IPS-20b (cell line): ENCODE results near the gene KIF26B.
A peak's percentile ranks its signal among the peaks of the same experiment; 100 is the strongest.

Experiments used
- H3K27ac ChIP-seq: one replicate; pipeline ENCODE4 v1.5.1; 2013; ENCODE audit warnings: low read length
- H3K27me3 ChIP-seq: 2 replicates; pipeline ENCODE4 v1.6.1; 2013; ENCODE audit warnings: mild to moderate bottlenecking, low read length, inconsistent platforms; ENCODE audit not compliant: insufficient read depth
- H3K36me3 ChIP-seq: 2 replicates; pipeline ENCODE4 v1.6.1; 2013; ENCODE audit warnings: low read depth, mild to moderate bottlenecking, inconsistent platforms, low read length, moderate library complexity; ENCODE audit not compliant: insufficient read depth
- H3K4me1 ChIP-seq: 2 replicates; pipeline ENCODE4 v1.6.1; 2013; ENCODE audit warnings: mild to moderate bottlenecking, control low read depth, inconsistent platforms, low read length, moderate library complexity; ENCODE audit not compliant: insufficient read depth
- H3K4me3 ChIP-seq: 2 replicates; pipeline ENCODE4 v1.5.1; 2013; ENCODE audit warnings: mild to moderate bottlenecking, low read length, inconsistent platforms
- H3K9ac ChIP-seq: 2 replicates; pipeline ENCODE4 v1.6.1; 2013; ENCODE audit warnings: low read depth, mild to moderate bottlenecking, inconsistent platforms, low read length, moderate library complexity
- H3K9me3 ChIP-seq: 2 replicates; pipeline ENCODE4 v1.6.1; 2013; ENCODE audit warnings: mild to moderate bottlenecking, low read depth, low read length, inconsistent platforms; ENCODE audit not compliant: insufficient read depth

The KIF26B gene

GRCh38 chr1:245154429-245155271, at the start of gene KIF26B:
Gene KIF26B (plus strand): TSS chr1:245154985. CDS start chr1:245155425, 440 bp downstream.
- Histone ChIP-seq H3K9me3 (no peaks in the 10 kb centered on the region), H3K27ac (no peak within 1 kb of the TSS), H3K36me3 (no peaks in the 10 kb centered on the region), H3K9ac (no peak within 1 kb of the TSS; the same call in 1 of the 2 replicates), H3K27me3 (peaks cover 87% of the 10 kb centered on the region), H3K4me3 (peak within 1 kb of the TSS; percentile 73), H3K4me1 (peaks cover 3% of the 10 kb centered on the region; the same call in 1 of the 2 replicates)

GRCh38 chr1:245105042-245105441, 49.7 kb upstream of the KIF26B start:
- no peak overlapping the region for H3K27ac ChIP-seq
- H3K36me3 ChIP-seq: no peaks in the 10 kb centered on the region
- H3K9me3 ChIP-seq: no peaks in the 10 kb centered on the region
- no peaks in the 10 kb centered on the region for H3K27me3 ChIP-seq
- H3K4me3 ChIP-seq: no peak overlapping the region
- H3K9ac ChIP-seq: no peak overlapping the region
- no peaks in the 10 kb centered on the region for H3K4me1 ChIP-seq

- Histone ChIP-seq H3K27ac (no peak overlapping the region), H3K36me3 (no peaks in the 10 kb centered on the region), H3K9ac (no peak overlapping the region)
These were observed 48.9 kb upstream of the KIF26B start for GRCh38 chr1:245105815-245106410.

GRCh38 chr1:245107776-245108114, 47.0 kb upstream of the KIF26B start:
- Histone ChIP-seq H3K27me3 (no peaks in the 10 kb centered on the region), H3K4me1 (no peaks in the 10 kb centered on the region), H3K27ac (no peak overlapping the region), H3K4me3 (no peak overlapping the region), H3K9me3 (no peaks in the 10 kb centered on the region), H3K36me3 (no peaks in the 10 kb centered on the region), H3K9ac (no peak overlapping the region)

More at GRCh38 chr1:245105815-245106410, 48.9 kb upstream of the KIF26B start:
- Histone ChIP-seq H3K4me3 (no peak overlapping the region), H3K4me1 (no peaks in the 10 kb centered on the region), H3K27me3 (no peaks in the 10 kb centered on the region), H3K9me3 (no peaks in the 10 kb centered on the region)

GRCh38 chr1:245108246-245108645, 46.5 kb upstream of the KIF26B start:
- H3K9ac ChIP-seq: no peak overlapping the region
- H3K4me1 ChIP-seq: no peaks in the 10 kb centered on the region
- no peak overlapping the region for H3K27ac ChIP-seq
- H3K36me3 ChIP-seq: no peaks in the 10 kb centered on the region
- no peaks in the 10 kb centered on the region for H3K9me3 ChIP-seq
- no peaks in the 10 kb centered on the region for H3K27me3 ChIP-seq
- H3K4me3 ChIP-seq: no peak overlapping the region

GRCh38 chr1:245108909-245109308, 45.9 kb upstream of the KIF26B start:
- H3K4me3 ChIP-seq: no peak overlapping the region
- H3K4me1 ChIP-seq: no peaks in the 10 kb centered on the region
- no peaks in the 10 kb centered on the region for H3K9me3 ChIP-seq
- no peaks in the 10 kb centered on the region for H3K36me3 ChIP-seq
- H3K27me3 ChIP-seq: no peaks in the 10 kb centered on the region
- no peak overlapping the region for H3K9ac ChIP-seq
- H3K27ac ChIP-seq: no peak overlapping the region

GRCh38 chr1:245110406-245110805, 44.4 kb upstream of the KIF26B start:
- no peak overlapping the region for H3K4me3 ChIP-seq
- no peaks in the 10 kb centered on the region for H3K27me3 ChIP-seq
- no peak overlapping the region for H3K9ac ChIP-seq
- no peaks in the 10 kb centered on the region for H3K36me3 ChIP-seq
- H3K4me1 ChIP-seq: no peaks in the 10 kb centered on the region
- no peak overlapping the region for H3K27ac ChIP-seq
- H3K9me3 ChIP-seq: no peaks in the 10 kb centered on the region

GRCh38 chr1:245111073-245111472, 43.7 kb upstream of the KIF26B start:
- Histone ChIP-seq H3K36me3 (no peaks in the 10 kb centered on the region), H3K4me1 (no peaks in the 10 kb centered on the region), H3K27me3 (no peaks in the 10 kb centered on the region), H3K9ac (no peak overlapping the region), H3K9me3 (no peaks in the 10 kb centered on the region), H3K27ac (no peak overlapping the region), H3K4me3 (no peak overlapping the region)

GRCh38 chr1:245113649-245114048, 41.1 kb upstream of the KIF26B start:
- no peaks in the 10 kb centered on the region for H3K36me3 ChIP-seq
- H3K27me3 ChIP-seq: no peaks in the 10 kb centered on the region
- no peak overlapping the region for H3K27ac ChIP-seq
- no peaks in the 10 kb centered on the region for H3K4me1 ChIP-seq
- H3K9me3 ChIP-seq: no peaks in the 10 kb centered on the region
- no peak overlapping the region for H3K4me3 ChIP-seq
- no peak overlapping the region for H3K9ac ChIP-seq

GRCh38 chr1:245116131-245116530, 38.7 kb upstream of the KIF26B start:
- Histone ChIP-seq H3K9me3 (no peaks in the 10 kb centered on the region), H3K4me3 (no peak overlapping the region), H3K4me1 (no peaks in the 10 kb centered on the region), H3K27ac (no peak overlapping the region), H3K27me3 (no peaks in the 10 kb centered on the region), H3K36me3 (no peaks in the 10 kb centered on the region), H3K9ac (no peak overlapping the region)

GRCh38 chr1:245116751-245117150, 38.0 kb upstream of the KIF26B start:
- Histone ChIP-seq H3K9ac (no peak overlapping the region), H3K4me1 (no peaks in the 10 kb centered on the region), H3K36me3 (no peaks in the 10 kb centered on the region), H3K9me3 (no peaks in the 10 kb centered on the region), H3K4me3 (no peak overlapping the region), H3K27me3 (no peaks in the 10 kb centered on the region), H3K27ac (no peak overlapping the region)

- Histone ChIP-seq H3K27ac (no peak overlapping the region), H3K9me3 (no peaks in the 10 kb centered on the region), H3K36me3 (no peaks in the 10 kb centered on the region), H3K4me3 (no peak overlapping the region), H3K9ac (no peak overlapping the region), H3K27me3 (no peaks in the 10 kb centered on the region), H3K4me1 (no peaks in the 10 kb centered on the region)
These were observed 36.7 kb upstream of the KIF26B start for GRCh38 chr1:245118066-245118465.
